DND-41 (cell line): ENCODE results near the gene ATP6V0E1.

ENCODE experiments used
- ATAC-seq: fragments of 200-7000 bp; cut with Tn5 transposase; 3 replicates; pipeline ENCODE4 v1.9.1; 2021; ENCODE audit warnings: low read depth; ENCODE audit not compliant: insufficient read depth
- DNase-seq: peaks from one replicate; pipeline ENCODE4 v3.0.0-alpha.2; 2020
- H2AFZ ChIP-seq: 2 replicates; pipeline ENCODE4 v1.6.0; 2012; ENCODE audit warnings: low read depth, low read length
- H3K27ac ChIP-seq: 2 replicates; pipeline ENCODE4 v1.5.1; 2012; ENCODE audit warnings: low read length, inconsistent platforms
- H3K27me3 ChIP-seq: fragments of 200-600 bp; sonication (generic); 2 replicates; pipeline ENCODE4 v1.6.0; 2012; ENCODE audit warnings: low read length, mild to moderate bottlenecking, inconsistent platforms; ENCODE audit not compliant: insufficient read depth, poor library complexity
- H3K36me3 ChIP-seq: 2 replicates; pipeline ENCODE4 v1.5.1; 2012; ENCODE audit warnings: low read length, inconsistent platforms; ENCODE audit not compliant: insufficient read depth
- H3K4me1 ChIP-seq: 2 replicates; pipeline ENCODE4 v1.5.1; 2012; ENCODE audit warnings: mild to moderate bottlenecking, low read length; ENCODE audit not compliant: insufficient read depth
- H3K4me2 ChIP-seq: 2 replicates; pipeline ENCODE4 v1.6.0; 2012; ENCODE audit warnings: mild to moderate bottlenecking, moderate library complexity, low read length, inconsistent platforms; ENCODE audit not compliant: insufficient read depth
- H3K4me3 ChIP-seq, 2 experiments: fragments of 200-600 bp in 1 of 2; shearing (Covaris generic) in 1 of 2; 2 replicates each; pipeline ENCODE4 v1.5.1; 2012 to 2016; ENCODE audit warnings: inconsistent platforms in 2 of 2, low read length in 2 of 2, mild to moderate bottlenecking in 2 of 2, low read depth in 1 of 2, moderate library complexity in 1 of 2
- H3K79me2 ChIP-seq: 2 replicates; pipeline ENCODE4 v1.6.0; 2012; ENCODE audit warnings: low read length, inconsistent platforms; ENCODE audit not compliant: insufficient read depth
- H3K9ac ChIP-seq: 2 replicates; pipeline ENCODE4 v1.6.0; 2012; ENCODE audit warnings: low read depth, mild to moderate bottlenecking, inconsistent platforms, low read length, moderate library complexity
- H3K9me3 ChIP-seq: 2 replicates; pipeline ENCODE4 v1.5.1; 2012; ENCODE audit warnings: low read length, moderate library complexity, mild to moderate bottlenecking, inconsistent platforms; ENCODE audit not compliant: insufficient read depth, severe bottlenecking
- H4K20me1 ChIP-seq: 2 replicates; pipeline ENCODE4 v1.6.0; 2012; ENCODE audit warnings: low read length; ENCODE audit not compliant: insufficient read depth
- CTCF ChIP-seq: IDR thresholded peaks from 2 replicates; pipeline ENCODE4 v1.5.1; 2012; ENCODE audit warnings: borderline replicate concordance, low read length, moderate library complexity, mild to moderate bottlenecking; ENCODE audit not compliant: poor library complexity, severe bottlenecking; ENCODE audit errors: extremely low read depth
- EZH2 ChIP-seq: IDR thresholded peaks from 3 replicates; pipeline ENCODE4 v1.6.1; 2012; ENCODE audit warnings: borderline replicate concordance, low read depth, mild to moderate bottlenecking, moderate library complexity, low read length, inconsistent platforms; ENCODE audit not compliant: severe bottlenecking

The ATP6V0E1 gene

GRCh38 chr5:172983542-172984243 lies at the start of gene ATP6V0E1:
TSS of gene ATP6V0E1 (plus strand) at chr5:172983771. CDS start at chr5:172983861, 90 bp downstream.
- H3K79me2 ChIP-seq = peaks cover 51% of the 10 kb centered on the region
- H3K4me2 ChIP-seq = peak within 1 kb of the TSS; percentile 87
- peak within 1 kb of the TSS; percentile 91 for H3K27ac ChIP-seq
- peak within 1 kb of the TSS; percentile 90 for H3K9ac ChIP-seq
- peaks cover 21% of the 10 kb centered on the region for H4K20me1 ChIP-seq
- ATAC-seq (peak; percentile 94), DNase-seq (peak; percentile 95)
- H3K4me1 ChIP-seq = peaks cover 40% of the 10 kb centered on the region
- no peaks in the 10 kb centered on the region for H3K9me3 ChIP-seq
- H3K4me3 ChIP-seq = peak within 1 kb of the TSS; percentile 69 to 85
- H3K27me3 ChIP-seq = no peaks in the 10 kb centered on the region
- peaks cover 31% of the 10 kb centered on the region for H3K36me3 ChIP-seq
- H2AFZ ChIP-seq = peak within 1 kb of the TSS; percentile 92
- no peak for TF ChIP-seq CTCF
- TF ChIP-seq EZH2 = no peak

GRCh38 chr5:172935096-172935495 lies 48.5 kb upstream of the ATP6V0E1 start:
- Histone ChIP-seq H3K4me3 (no peak overlapping the region), H3K27me3 (no peaks in the 10 kb centered on the region), H3K9me3 (no peaks in the 10 kb centered on the region), H3K9ac (no peak overlapping the region), H3K36me3 (peaks cover 27% of the 10 kb centered on the region), H3K79me2 (no peaks in the 10 kb centered on the region), H3K4me1 (no peaks in the 10 kb centered on the region), H2AFZ (no peak overlapping the region), H3K27ac (no peak overlapping the region), H3K4me2 (no peak overlapping the region), H4K20me1 (no peaks in the 10 kb centered on the region)
- TF ChIP-seq CTCF = no peak
- no peak for TF ChIP-seq EZH2
- DNase-seq (no peak), ATAC-seq (no peak)

GRCh38 chr5:172936401-172936800 lies 47.2 kb upstream of the ATP6V0E1 start:
- Histone ChIP-seq H3K4me3 (no peak overlapping the region), H3K27me3 (no peaks in the 10 kb centered on the region), H3K9me3 (no peaks in the 10 kb centered on the region), H3K4me1 (no peaks in the 10 kb centered on the region), H3K36me3 (peaks cover 33% of the 10 kb centered on the region), H3K4me2 (no peak overlapping the region), H3K79me2 (no peaks in the 10 kb centered on the region), H4K20me1 (no peaks in the 10 kb centered on the region), H3K27ac (no peak overlapping the region), H2AFZ (no peak overlapping the region), H3K9ac (no peak overlapping the region)
- TF ChIP-seq CTCF (no peak), EZH2 (no peak)
- DNase-seq (no peak), ATAC-seq (no peak)
